GM21390 (cell line): ENCODE results near the gene CDH4.

Experiments used
- ATAC-seq: cut with Tn5 transposase; IDR thresholded peaks from one replicate; pipeline ENCODE4 v1.9.1; 2021; ENCODE audit not compliant: unreplicated experiment

Gene CDH4

GRCh38 chr20:61911824-61912223 lies 659.8 kb downstream of the CDH4 start:
- ATAC-seq: no peak

DNA sequence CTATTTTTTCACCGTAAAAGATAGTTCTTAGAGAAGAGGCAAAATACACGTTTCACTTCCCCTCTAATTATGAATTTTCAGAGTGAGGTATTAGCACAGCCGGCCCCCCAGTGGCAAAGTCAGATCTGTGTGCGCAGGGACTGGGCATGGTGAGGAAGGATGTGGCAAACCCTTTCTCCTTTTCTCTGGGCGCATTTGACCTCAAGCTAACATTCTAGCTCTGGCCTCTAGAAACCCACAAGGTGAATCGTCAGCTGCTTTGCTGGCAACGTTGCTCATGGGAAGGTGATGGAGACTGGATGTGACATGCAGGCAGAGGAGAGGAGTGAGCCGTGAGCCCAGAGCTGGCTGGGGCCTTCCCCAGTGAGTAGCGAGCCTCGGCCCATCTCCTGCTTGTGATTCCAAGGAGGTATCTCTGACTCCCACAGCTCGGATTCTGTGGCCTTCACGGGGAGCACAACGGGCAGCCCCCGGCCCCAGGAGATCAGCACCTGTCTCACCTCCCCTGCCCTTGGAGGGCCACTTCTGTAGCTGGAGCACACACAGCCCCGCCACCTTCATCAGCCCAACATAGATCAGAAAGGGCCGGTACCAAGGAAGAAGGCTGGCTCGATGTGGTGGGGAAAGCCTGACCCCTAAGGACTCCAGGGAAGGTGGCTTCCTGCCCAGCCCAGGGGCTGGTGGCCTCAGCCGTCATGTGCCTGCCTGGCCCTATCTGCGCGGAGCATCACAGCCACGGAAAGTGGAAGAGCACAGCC lies 660.8 kb downstream of the CDH4 start:
- ATAC-seq: no peak

DNA sequence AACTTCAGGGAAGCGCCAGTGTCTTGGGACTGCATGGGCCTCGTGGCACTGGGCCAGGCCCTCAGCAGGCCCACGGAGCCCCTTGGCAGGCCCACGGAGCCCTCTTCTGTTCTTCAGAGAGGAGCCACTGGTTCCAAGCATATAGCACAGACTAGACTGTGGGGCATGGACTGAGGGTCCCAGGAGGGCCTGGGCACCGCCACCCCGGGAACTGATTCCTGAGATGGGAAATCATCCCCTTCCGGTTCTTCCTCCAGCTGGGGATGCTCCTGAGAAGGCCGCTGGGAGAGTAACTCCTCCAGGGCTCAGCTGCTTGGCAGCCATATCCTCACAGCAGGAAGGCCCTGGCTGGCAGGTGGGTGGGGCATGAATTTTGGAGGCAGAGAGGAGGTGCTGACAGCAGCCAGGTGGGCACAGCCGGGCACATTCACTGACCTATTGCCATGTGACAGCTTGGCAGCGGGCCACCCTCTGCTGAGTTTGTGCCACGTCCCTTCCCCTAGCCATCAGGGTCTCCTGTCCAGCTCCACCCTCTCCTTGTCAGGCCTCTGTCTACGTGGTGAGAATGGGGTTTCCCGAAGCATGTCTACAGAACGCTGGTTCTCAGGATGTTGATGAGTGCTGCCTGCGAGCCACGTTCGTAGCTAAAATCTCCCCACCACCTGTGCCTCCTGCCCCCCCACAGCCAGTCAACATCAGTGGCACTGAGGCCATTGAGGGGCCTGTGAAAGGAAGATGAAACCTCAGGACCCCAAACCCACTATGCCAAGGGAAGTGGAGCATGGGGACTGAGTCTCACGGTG lies 661.6 kb downstream of the CDH4 start:
- ATAC-seq: no peak

- ATAC-seq: no peak
Measured at GRCh38 chr20:61915101-61915500, 663.0 kb downstream of the CDH4 start.

DNA sequence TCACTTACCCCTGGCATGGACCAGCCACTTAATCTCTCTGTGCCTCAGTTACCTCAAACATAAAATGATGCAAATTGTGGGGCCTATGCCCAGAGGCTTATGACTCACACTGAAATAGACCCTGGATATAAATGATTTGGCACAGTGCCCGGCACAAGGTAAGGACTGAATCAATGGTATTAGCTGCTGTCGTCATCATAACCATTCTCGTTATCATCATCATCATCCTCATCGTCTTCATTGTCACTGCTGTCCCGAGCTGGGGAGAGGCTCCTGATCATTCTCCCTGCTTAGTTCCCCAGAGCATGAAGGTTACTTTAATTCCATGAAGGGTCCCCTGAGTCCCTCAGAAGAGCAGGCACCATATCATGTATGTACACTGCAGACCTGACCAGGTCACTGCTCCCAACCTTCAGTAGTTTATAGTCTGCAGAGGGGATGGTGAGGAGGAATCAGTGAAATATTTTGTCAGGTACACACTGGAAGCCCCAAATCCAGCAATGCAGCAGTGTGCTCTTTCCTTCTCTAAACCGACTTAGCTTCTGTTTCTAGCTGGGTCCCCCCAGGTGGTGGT lies 664.3 kb downstream of the CDH4 start:
- ATAC-seq: no peak

DNA sequence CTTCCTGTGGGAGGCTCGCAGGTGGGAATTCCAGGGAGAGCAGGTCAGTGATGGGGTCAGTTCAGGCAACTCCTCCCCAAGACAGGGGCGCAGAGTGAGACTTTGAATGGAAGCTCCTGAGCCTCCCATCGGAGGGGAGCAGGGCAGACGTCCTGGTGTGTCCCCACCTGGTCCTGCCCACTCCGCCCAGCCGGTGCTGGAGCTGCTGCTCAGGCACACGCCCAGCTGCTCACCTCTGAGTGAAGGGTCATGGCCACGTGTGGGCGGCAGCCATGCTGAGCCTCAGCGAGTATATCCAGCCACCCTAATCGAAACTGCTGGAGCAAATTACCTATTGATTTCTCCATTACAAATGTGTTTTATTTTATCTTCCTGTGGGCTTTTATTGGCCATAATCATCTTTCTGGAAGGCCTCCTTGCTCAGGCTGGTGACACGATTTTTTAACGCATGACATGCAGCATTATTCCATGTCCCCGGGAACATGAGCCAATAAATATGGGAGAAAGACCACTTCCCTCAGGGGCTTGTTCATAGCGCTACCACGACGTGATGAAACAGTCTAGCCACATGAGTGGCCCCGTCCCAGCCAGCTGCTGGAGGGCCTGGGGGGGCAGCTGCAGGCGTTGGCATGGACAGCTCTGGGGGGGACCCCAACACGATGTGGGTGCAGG lies 665.5 kb downstream of the CDH4 start:
- no peak for ATAC-seq

GRCh38 chr20:61918548-61918947 lies 666.5 kb downstream of the CDH4 start:
- no peak for ATAC-seq

GRCh38 chr20:61919239-61919638 lies 667.2 kb downstream of the CDH4 start:
- no peak for ATAC-seq

DNA sequence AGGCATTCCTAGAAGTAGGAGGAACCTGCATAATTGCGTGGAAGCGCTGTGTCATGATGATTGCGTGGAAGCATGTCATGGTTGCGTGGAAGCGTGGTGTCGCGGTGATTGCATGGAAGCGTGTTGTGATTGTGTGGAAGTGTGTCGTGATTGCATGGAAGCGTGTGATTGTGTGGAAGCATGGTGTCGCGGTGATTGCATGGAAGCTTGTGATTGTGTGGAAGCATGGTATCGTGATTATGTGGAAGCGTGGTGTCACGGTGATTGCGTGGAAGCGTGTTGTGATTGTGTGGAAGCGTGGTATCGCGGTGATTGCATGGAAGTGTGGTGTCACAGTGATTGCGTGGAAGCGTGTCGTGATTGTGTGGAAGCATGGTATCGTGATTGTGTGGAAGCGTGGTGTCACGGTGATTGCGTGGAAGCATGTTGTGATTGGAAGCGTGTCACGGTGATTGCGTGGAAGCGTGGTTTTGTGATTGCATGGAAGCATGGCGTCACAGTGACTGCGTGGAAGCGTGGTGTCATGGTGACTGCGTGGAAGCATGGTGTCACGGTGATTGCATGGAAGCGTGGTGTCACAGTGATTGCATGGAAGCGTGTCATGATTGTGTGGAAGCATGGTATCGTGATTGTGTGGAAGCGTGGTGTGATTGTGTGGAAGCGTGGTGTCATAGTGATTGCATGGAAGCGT lies 667.8 kb downstream of the CDH4 start:
- no peak for ATAC-seq

- no peak for ATAC-seq
Measured at GRCh38 chr20:61922411-61922810, 670.4 kb downstream of the CDH4 start.

GRCh38 chr20:61922936-61923335 lies 670.9 kb downstream of the CDH4 start:
- ATAC-seq: no peak

DNA sequence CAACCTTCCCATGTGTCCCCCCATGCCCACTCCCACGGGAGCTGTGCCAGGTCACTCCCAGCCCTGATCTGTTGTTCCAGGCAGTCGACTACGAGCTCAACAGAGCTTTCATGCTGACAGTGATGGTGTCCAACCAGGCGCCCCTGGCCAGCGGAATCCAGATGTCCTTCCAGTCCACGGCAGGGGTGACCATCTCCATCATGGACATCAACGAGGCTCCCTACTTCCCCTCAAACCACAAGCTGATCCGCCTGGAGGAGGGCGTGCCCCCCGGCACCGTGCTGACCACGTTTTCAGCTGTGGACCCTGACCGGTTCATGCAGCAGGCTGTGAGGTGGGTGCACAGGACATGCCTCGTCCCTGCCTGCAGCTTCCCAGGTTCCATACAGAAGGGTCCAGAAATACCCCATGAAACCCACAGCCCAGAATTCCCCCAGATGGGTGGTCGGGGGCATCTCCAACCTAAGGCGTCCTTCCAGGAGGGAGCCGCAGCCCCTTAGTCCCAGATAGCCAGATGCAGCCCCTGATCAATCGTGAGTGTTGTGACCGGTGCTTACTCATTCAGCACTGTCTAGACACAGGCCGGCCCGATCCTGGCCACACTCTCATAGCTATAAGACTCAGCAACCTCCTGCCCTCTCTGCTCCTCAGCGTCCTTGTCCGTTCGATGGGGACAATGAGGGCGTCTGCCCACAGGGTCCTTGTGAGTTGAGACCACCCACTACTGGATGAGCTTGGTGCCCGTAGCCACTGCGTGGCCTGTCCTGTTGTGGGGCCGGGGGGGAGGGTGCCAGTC lies 671.5 kb downstream of the CDH4 start:
- no peak for ATAC-seq

DNA sequence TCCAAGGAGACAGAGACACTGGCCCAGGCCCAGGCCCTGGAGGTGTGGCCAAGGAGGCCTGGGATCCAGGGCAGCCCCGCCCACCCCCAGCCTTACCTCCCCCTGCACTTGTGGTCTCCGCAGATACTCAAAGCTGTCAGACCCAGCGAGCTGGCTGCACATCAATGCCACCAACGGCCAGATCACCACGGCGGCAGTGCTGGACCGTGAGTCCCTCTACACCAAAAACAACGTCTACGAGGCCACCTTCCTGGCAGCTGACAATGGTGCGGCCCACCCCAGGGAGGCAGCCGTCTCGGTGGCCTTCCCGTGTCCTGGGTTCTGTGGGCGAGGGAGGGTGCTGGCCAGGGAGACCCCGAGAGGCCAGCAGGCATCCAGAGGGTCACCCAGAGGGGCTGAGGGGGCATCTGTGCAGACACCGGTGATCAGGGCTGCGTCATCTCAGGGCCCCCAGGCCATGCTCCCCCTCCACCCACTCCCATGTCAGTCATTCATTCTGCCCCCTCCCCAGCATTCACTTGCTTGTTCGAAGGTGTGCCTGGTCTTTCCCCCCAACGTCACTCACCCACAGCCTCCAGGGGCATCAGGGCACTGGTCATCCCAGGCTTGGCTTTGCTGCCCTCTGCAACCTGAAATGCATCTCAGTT lies 672.3 kb downstream of the CDH4 start:
- ATAC-seq: no peak

GRCh38 chr20:61924858-61925554 lies 672.9 kb downstream of the CDH4 start:
- ATAC-seq: no peak

DNA sequence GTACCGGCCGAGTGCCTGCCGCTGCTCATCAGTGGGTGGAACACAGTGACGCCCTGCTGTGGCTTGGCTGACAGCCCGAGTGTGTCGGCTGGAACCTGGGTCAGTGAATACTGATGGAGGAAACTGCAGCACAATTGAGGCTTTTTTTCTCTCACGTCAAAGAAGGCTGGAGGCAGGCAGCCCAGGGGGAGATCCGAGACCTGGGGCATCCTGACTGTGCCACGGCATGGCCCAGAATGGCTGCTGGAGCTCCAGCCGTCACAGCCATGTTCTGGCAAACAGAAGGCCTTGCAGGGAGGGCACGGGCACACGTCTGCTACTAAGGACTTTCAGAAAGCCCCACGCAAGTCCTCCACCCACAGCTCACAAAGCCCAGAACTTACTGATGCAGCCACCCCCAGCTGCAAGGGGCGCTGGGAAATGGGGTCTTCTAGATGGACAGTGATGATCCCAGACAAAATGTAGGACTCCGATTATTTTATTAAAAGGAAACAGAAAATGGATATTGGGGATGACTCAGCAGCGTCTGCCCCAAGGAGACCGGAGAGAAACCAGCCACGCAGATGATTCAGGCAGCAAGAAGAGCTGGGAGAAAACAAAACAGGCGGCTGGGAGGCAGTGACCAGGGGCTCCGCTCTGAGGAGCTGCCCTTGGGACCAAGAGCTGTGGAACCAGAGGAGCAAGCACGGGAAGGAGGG lies 673.6 kb downstream of the CDH4 start:
- no peak for ATAC-seq

- no peak for ATAC-seq
Measured at GRCh38 chr20:61926253-61926613, 674.2 kb downstream of the CDH4 start.

DNA sequence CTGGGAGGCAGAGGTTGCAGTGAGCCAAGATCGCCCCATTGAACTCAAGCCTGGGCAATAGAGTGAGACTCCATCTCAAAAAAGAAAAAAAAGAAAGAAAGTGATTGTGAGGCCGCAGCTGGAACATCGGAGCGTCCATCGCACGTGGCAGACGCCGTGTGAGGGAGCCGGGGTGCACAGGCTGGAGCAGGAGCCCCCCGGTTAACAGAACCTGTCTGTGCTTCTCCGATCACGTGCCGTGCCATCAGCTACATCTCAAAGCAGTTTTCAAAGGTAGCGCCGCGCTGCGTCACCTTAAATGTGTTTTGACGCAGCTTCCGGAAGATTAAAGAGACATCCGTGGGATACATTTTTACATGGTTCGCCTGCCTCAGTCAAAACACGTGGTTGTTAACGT lies 674.7 kb downstream of the CDH4 start:
- no peak for ATAC-seq

DNA sequence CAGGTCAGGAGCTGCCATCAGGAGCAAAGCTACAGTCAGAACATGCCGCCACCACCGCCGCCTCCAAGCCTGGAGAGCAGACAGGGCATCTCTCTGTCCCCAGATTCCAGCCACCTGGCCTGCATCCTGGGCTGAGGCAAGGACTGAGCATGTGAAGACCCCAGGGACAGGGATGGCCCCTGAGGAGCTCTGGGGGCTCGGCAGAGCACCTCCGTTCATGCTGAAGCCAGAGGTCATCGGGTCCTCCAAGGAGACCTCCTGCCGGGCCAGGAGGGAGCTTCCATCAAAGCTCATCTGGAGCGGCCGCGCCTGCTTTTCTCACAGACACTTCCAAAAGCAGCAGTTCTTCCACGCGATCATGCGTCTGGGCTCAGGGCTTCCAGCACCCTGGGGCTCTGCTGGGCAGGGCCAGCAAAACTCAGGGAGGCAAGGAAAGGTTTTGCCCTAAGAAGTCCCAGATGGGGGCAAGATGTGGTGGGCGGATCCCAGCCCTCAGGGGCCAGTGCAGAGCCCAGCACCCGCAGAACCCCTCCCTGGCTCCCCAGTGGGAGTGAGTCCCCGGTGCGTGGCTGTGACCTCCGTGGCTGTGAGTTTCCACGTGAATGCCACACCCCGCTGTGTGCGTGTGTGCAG lies 675.2 kb downstream of the CDH4 start:
- no peak for ATAC-seq
